NCI-H2029 (cell line): ENCODE measurements around the gene CFAP161.

ENCODE experiments used
- DNase-seq: peaks from one replicate; lab custom pipeline; 2025; lab: John Stamatoyannopoulos, UW

Gene CFAP161, protein sequence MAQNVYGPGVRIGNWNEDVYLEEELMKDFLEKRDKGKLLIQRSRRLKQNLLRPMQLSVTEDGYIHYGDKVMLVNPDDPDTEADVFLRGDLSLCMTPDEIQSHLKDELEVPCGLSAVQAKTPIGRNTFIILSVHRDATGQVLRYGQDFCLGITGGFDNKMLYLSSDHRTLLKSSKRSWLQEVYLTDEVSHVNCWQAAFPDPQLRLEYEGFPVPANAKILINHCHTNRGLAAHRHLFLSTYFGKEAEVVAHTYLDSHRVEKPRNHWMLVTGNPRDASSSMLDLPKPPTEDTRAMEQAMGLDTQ

DNA sequence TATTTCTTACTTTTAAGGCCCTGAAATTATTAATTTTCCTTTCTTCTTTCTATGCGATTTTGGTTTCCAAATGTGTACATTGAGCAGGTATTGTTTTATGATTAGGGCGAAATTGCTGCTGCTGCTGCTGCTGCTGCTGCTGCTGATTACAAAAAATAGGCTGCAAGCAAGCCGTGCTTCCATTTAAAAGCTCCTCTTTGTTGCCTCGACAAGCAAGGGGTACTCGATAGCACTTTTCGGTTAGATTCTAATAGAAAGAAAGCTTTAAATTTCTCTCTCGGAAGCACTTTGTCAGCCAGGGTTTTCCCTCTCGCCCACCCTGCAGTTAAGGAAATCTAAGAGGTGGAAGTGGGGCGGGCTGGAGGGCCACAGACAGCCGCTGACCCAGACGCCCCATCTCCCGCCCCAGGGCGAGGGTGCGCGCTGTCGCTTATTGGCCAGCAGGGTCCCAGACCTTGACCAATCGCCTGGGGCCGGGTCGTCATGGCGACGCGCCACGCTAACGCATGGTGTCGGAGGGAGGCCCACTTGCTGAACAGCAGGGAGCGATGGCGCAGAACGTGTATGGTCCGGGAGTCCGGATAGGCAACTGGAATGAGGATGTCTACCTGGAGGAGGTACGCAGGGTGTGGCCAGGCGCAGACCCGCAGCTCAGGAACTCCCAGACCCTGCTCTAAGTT, at the start of gene CFAP161:
TSS of gene CFAP161 (plus strand) at position 489 of the 680 bp plus-strand sequence. CDS start at position 549, 60 bp downstream.
- peak; percentile 30 for DNase-seq

DNA sequence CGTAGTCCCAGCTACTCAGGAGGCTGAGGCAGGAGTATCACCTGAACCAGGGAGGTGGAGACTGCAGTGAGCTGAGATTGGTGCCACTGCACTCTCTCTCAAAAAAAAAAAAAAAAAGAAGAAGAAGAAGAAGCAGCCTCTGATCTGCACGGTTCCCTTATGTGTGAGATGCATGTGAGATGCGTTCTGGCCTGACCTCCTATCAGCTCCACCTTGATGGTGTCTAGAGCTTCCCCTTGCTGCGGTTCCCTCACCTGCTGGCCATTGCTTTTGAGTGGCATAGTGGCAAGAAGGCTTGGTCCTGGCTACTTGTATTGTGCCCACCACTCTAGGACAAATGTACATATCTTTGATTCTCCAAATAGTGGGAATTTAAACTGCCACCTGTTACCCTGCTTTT, 49.4 kb upstream of the CFAP161 start:
- no peak for DNase-seq

DNA sequence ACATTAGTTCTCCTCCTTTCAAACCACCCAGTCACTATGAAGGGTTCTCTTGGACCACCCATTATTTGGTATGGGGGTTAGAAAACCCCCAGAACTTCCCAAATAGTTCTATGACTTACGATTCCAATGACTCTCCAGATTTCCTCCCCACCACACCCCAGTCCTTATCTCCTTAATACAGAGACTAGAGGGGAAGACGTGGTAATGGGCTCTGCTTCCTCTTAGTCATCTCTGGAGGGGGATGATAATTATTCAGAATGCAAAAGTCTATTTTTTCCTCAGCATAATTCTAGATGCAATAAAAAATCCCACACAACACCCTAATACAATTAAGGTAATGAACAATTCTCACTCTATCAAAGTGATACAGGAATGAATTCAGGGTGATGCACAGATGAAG, 48.9 kb upstream of the CFAP161 start:
- no peak for DNase-seq

DNA sequence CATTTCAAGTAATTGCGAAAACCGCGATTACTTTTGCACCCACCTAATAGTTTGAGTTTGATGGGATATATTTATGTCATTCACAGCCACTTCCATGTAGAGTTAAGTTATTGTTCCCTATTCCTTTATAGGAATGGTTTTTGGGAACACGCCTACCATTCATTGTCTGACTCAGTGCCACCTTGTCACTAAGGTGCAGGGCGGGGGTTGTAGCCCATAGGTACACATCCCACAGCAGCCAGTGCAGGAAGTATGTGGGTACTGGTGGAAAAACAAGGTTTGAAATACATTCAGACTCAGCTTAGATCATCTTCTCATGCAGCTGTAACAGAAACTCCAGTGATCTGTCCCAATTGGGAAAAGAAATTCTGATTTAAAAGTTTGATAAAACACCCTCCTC, 48.2 kb upstream of the CFAP161 start:
- no peak for DNase-seq

DNA sequence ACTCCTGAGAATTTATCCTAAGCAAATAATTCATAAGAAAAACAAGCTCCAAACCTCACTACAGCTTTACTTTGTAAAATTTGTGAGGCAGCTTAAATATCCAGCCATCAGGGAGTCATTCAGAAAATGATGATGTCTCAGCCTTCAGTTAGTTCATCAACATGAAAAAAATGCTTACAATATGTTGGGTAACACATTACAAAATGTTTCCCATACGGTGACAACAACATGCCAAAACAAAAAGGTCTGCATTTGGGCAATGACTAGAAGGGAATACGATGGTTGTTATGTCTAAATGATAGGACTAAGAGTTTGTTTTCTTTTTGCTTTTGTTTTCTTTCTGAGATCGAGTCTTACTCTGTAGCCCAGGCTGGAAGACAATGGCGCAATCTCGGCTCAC, 47.0 kb upstream of the CFAP161 start:
- DNase-seq = no peak

DNA sequence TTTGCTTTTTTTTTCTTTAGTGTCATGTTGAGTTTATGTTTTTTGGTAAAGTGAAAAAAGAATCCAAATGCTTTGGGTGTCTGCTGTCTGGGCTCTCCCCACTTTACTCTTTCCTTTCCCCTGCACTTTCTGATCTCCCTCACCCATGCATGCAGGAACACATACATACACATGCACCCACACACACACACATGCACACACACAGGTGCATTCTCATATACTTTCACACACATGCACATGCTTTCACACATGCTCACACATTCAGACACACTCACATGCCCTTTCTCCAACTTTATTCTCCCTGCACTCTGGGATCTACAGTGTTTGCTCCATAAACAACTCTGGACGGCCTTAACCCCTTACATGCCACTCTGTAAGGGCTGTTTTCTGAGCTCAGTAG, 46.4 kb upstream of the CFAP161 start:
- no peak for DNase-seq

DNA sequence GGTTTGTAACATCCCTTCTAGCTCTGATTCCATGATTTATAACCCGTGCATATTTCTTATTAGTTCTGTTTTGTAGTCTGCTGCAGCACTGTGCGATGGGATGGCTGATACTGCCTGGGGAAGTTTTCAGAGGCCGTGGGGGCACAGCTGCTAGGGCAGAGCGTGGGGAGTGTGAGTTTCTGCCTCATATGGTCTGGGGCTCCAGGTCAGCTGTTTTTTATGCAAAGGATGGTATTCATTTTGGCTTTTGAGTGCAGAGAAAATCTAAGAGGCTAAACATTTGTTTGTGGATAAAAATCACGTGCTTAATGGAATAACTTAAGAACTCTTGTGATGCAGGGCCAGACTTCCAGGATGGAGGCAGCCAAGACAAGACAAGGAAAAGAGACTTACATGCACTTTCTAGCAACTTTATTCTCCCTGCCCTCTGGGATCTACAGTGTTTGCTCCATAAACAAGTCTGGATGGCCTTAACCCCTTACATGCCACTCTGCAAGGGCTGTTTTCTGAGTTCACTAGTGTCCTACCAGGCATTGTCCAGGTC, 45.5 kb upstream of the CFAP161 start:
- DNase-seq = no peak

DNA sequence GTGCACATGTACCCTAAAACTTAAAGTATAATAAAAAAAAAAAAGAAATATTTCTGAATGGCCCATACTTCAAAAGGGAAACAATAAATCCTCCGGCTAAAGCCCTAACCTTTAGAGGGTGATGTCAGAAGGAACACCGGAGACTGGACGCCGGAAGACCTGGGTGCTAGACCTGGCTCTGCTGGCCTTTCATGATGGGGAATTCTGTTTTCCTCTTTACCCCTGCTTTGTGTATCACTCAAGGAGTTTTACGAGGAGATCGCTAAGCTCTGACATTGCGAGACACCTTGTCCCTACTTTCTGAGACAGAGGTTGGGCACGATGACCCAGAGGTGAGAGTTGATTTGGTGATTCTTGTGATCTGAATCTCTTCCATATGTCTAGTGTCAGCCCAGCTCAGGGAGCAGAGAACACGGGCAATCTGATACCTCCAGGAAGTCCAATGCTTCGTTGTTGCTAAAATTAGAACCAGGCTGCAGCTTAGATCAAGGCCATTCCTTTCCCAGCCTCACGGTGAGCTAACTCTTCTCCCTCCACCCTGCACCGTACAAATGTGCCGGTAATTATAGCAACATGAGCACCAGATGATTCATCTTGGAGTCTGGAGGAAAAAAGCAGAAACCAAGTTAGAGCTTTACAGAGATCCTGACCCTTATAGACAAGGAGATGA, 42.0 kb upstream of the CFAP161 start:
- no peak for DNase-seq

DNA sequence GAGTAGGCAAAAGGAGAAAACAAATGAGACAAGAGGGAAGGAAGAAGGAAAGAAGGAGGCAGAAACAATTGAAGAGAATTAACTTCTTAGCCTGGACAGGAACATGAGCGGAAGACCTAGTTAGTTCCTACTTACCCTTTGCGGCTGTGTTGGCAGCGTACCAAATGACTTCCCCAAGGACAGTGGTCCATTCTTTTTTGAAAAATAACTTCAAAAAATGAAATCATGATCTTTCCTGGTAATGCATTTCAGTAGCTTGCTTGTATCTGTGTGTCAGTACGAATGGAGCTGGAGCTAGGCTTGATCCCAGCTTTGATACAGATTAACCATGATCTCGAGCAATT, 41.5 kb upstream of the CFAP161 start:
- no peak for DNase-seq

DNA sequence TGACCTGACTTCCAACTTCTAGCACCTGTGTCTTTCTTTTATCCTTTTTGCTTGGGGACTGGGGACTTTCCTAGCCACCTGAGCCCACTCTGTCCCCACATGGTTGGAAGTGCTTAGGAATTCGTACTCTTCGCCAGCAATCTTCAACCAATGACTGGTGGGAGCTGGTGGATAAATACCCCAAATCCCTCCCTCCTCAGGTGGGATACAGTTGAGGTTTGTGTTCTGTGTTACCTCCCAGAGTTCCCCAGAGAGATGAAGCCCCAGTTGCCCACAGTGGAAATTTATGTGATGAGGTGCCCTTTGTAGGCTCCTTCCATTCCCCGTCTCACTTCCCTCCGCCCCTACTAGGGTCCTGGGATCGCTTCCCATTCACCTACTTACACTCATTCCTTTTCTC, 40.1 kb upstream of the CFAP161 start:
- no peak for DNase-seq

DNA sequence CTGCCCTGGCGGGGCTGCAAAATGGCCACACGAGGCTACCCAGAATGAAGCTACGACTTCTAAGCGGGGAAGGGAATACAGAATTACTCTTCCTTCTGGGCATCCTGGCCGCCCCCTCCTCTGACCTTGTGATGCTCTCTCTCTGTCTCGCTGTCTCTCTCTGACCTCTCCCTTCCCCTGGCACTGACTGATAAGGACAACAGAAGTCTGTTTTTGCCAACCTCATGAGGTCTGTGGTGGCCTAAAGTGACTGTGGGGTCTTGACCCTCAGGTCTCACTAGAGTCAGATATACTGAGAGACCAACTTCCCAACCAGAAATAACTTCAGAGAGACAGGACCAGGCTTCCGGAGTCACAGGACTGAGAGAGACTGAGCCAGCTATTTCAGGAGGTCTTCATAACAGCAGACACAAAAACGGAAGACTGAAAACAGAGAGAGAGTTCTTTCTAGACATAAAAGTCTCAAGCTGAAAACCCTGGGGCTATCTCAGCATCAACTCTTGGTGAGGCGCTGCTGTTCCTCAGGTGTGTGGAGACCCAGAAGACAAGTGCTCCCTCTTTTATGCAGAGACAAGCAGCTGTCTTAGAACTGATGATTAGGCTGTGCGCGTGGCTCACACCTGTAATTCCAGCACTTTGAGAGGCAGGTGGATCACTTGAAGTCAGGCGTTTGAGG, 38.2 kb upstream of the CFAP161 start:
- DNase-seq = no peak

DNA sequence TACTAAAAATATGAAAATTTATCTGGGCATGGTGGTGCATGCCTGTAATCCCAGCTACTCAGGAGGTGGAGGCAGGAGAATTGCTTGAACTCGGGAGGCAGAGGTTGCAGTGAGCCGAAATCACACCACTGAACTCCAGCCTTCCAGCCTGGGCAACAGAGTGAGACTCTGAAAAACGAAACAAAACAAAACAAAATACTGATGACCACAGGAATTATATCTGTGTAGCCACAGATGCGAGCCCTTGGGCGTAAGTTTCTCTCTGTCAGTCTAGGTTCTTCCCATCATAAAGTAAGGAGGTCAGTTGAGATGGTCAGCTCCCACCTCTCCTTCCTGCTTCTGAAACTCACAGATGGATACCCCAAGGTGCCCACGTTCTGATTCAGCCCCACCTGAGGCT, 37.7 kb upstream of the CFAP161 start:
- no peak for DNase-seq

DNA sequence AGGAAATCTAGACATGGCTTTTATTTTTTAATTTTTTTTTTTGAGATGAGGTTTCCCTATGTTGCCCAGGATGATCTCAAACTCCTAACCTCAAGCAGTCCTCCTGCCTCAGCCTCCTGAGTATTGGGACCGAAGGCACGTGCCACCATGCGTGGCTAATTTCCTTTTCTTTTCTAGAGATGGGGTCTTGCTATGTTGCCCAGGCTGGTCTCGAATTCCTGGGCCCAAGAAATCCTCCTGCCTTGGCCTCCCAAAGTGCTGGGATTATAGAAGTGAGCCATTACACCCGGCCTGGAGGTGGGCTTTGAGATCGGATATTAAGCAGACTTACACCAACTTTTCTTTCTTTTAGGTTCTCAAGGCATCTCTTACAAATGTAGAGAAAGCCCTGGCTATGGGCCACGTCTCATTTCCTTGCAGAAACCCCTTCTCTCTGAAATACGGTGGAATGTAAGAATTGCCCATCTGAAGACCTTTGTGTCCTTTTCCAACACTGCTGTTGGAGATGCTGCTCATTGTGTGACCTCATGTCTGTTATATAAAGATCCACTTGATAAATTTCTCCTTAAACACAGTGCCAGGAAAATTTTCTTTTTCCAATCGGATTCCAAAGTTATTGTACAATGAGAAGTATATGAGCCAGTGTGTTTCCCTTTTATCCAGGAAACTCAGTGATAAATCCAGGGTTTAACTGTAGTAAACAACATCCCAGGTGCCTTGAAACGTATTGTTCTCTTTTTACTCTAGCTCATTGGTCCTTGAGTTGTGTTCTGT, 36.8 kb upstream of the CFAP161 start:
- no peak for DNase-seq

DNA sequence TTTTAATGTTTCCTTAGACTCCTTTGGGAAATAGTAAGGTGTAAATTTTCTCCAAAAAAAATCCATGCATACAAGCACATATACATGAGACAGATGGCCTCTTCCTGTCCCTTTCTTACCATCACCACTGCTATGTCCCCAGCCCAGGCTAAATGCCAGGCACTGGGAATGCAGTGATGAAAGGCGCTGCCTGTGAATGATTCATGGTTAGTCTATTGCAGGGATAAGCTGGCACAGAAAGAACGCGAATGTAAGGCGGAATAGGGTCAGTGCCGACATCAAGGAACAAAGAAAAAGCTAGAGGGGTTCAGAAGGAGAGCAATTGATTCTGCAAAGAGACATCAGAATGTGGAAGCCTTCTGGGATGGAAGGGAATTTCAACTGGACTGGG, 36.2 kb upstream of the CFAP161 start:
- DNase-seq = no peak

DNA sequence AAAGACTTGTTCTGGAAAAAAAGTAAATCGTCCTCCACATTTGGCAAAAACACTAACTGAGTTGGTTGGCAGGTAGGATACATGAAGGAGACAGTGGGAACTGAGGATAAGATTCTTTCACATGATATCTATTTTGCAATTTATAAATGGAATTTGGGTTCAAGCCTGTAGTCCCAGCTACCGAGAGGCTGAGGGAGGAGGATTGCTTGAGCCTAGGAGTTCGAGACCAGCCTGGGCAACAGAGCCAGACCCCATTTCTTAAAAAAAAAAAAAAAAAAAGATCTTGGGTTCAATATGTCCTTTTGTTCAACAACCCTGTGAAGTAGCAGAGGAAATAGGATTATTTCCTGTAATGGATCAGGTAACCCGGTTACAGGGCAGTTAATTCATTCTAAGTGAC, 35.7 kb upstream of the CFAP161 start:
- no peak for DNase-seq

DNA sequence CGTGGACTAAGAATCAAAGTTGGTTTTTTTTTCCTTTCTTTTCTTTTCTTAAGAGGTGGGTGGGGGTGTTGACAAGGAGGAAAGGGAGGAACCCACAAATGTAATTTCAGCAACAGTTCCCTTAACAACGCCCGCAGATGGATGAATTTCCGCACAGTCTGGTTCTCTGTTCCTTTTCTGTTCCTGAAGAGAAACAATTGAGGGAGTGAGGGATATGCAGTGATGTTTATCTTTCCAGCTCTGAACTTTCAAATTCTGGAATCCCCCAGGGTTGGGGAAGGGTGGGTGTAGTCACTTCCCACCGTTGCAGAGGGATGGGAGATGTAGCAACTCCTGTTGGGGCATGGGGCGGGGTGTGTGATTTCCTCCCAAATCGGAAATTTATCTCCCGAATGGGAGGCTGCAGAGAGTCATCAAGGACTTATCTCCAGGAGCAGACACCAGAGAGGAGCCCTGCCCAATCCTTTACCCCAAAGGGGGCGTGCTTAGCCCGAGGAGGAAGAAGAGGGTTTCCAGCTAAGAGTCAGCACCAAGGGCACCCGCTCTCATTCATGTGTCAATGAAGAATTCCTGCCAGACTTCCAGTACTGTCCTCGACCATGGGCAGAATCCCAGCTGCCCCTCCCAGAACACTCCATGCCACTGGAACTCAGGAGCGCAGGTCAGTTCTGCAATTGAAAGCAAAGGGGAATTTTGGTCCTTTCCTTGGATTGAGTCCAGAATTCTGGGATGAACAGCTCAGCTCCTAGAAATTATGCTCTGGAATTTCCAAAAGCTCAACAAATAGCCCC, 35.0 kb upstream of the CFAP161 start:
- DNase-seq = no peak

DNA sequence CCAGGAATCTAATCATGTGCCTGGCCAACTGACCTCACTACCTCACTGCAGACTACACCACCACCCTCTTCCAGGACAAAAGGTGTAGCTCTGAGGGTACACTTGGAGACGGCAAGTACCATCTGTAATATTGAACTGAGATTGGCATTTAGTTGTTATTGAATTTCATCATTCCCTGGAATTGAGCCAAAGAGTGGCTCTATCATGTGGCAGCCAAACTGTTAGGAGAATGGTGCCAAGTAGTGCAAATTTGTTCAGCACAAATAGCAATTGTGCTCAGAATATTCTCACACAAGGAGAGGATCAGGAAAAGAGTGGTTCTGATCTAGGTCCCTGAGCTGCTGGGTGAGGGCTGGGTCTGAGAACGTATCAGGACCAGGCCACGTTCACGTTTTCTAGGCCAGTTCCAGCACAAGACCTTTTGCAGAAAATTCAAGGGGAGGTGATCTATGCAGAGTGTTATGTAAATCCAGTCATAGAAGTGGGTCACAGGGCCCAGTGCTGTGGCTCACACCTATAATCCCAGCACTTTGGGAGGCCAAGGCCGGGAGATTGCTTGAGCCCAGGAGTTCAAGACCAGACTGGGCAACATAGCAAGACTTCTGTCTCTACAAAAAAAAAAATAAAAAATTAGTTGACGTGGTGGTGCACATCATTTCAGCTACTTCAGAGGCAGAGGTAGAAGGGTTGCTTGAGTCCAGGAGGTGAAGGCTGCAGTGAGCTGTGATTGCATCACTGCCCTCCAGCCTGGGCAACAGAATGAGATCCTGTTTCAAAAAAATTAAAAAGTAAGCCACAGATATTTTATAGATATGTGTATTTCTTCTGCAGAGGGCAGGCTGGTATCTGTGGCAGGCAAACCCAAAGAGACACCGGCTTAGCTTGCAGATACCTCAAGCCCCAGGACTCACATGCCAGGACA, 31.9 kb upstream of the CFAP161 start:
- no peak for DNase-seq

DNA sequence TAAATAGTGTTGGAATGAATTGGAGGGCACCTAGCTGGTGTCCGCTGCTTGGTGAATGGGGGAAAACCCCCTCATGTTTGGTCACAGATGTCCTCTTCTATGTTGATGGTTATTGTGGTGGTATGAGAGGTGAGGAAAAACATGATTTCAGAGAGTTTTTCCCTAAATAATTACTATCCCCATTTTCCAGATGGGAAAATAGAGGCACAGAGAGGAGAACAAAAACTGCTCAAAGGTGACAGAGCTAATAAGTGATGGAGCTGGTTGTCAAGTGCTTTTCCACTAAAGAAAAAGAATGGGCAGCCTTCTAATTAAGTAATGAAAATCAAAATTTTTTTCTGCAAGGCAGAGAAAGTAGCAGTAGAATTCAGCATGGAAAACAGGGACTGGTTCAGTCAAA, 30.2 kb upstream of the CFAP161 start:
- DNase-seq = no peak

DNA sequence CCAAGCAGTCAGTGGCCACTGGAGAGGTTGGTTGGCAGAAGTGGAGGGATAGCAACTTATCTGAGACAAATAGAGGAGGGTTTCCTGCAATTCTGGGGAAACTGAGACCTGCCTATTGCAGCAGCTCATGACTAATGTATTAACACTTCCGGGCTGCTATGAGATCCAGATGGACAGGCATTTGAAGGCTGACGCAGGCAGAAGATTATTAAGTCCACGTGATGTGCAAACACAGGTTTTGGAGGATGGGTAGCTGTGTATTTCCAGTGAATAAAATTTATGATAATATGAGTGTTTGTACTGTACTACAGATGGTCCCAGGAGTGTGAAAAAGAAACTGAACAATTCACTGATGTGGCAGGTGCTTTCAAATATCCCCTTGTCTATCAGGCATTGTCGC, 28.5 kb upstream of the CFAP161 start:
- no peak for DNase-seq

DNA sequence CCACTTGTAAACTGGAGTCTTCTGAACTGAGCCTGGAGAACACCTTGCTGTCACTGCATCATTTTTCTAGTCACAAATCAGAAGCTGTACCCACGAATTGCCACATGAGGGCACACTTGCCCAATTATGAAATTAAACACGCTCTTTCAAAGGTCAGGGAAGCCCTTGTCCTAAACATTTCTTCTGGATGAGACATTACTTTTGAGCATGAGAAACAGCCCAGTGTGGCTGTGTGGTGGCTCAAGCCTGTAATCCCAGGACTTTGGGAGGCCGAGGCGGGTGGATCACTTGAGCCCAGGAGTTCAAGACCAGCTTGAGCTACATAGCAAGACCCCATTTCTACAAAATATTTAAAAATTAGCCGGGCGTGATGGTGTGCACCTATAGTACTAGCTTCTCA, 27.5 kb upstream of the CFAP161 start:
- DNase-seq = peak; percentile 8
